Stimulated activated effector memory CD8-positive, alpha-beta T cell treated with anti-CD3 and anti-CD28 coated beads, Interleukin-12 subunit alpha, Interleukin-12 subunit beta, amount 100 ng/mL, for 72 hours (primary cell): ENCODE results near the gene MAP3K7.

Source experiments
- ATAC-seq: fragments of 150-1000 bp; cut with Tn5 transposase; 2 replicates; pipeline ENCODE4 v1.10.0; 2021
- DNase-seq, 2 donors: peaks; one replicate each; pipeline ENCODE4 v3.0.0; 2021 to 2022; ENCODE audit warnings: low spot score in 2 of 2
- H3K27ac Mint-ChIP-seq: one replicate; pipeline ENCODE4 v1.8.0; 2022; ENCODE audit warnings: mild to moderate bottlenecking, mixed read lengths
- H3K36me3 Mint-ChIP-seq: one replicate; pipeline ENCODE4 v1.8.0; 2022; ENCODE audit warnings: mild to moderate bottlenecking, mixed read lengths
- H3K4me1 Mint-ChIP-seq: one replicate; pipeline ENCODE4 v1.8.0; 2022; ENCODE audit warnings: mixed read lengths
- H3K4me3 Mint-ChIP-seq: one replicate; pipeline ENCODE4 v1.8.0; 2022; ENCODE audit warnings: mild to moderate bottlenecking, mixed read lengths
- H3K9me3 Mint-ChIP-seq: one replicate; pipeline ENCODE4 v1.8.0; 2022; ENCODE audit warnings: mixed read lengths

MAP3K7 gene

GRCh38 chr6:90488816-90489215 is 98.1 kb downstream of the MAP3K7 start:
- no peaks in the 10 kb centered on the region for H3K4me1 Mint-ChIP-seq
- ATAC-seq (no peak), DNase-seq (no peak)
- no peak overlapping the region for H3K27ac Mint-ChIP-seq
- no peaks in the 10 kb centered on the region for H3K9me3 Mint-ChIP-seq
- H3K4me3 Mint-ChIP-seq, result no peak overlapping the region
- H3K36me3 Mint-ChIP-seq, result no peaks in the 10 kb centered on the region

GRCh38 chr6:90485635-90486277 is 101.1 kb downstream of the MAP3K7 start:
- Mint-ChIP-seq H3K4me1 (no peaks in the 10 kb centered on the region), H3K9me3 (no peaks in the 10 kb centered on the region), H3K36me3 (no peaks in the 10 kb centered on the region), H3K4me3 (no peak overlapping the region), H3K27ac (no peak overlapping the region)
- ATAC-seq (no peak), DNase-seq (no peak)

DNA sequence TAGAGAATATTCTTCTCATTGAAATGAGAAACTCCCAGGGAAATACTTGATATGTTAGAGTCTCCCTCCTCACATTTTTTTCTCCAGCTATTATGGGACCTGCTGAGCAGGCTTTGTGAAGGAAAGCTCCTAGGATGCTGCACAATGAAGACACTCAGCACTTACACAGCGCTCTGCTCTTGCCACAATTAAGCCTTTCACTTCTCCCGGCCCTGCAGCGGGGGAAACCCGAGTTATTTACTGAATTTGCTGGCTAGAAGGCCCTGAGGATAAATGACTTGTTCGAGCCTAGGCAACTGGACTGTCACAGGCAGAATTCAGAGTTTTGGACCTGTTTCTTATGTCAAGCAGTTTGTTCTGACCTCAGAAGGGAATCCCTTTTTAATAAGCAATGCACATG is 102.0 kb downstream of the MAP3K7 start:
- ATAC-seq (no peak), DNase-seq (no peak)
- Mint-ChIP-seq H3K36me3 (no peaks in the 10 kb centered on the region), H3K9me3 (no peaks in the 10 kb centered on the region), H3K4me1 (no peaks in the 10 kb centered on the region), H3K27ac (no peak overlapping the region), H3K4me3 (no peak overlapping the region)

GRCh38 chr6:90484385-90484784 is 102.5 kb downstream of the MAP3K7 start:
- H3K9me3 Mint-ChIP-seq, result no peaks in the 10 kb centered on the region
- no peak for DNase-seq
- no peak overlapping the region for H3K4me3 Mint-ChIP-seq
- H3K36me3 Mint-ChIP-seq, result no peaks in the 10 kb centered on the region
- ATAC-seq, result no peak
- peaks cover under 1% of the 10 kb centered on the region for H3K4me1 Mint-ChIP-seq
- H3K27ac Mint-ChIP-seq, result no peak overlapping the region

DNA sequence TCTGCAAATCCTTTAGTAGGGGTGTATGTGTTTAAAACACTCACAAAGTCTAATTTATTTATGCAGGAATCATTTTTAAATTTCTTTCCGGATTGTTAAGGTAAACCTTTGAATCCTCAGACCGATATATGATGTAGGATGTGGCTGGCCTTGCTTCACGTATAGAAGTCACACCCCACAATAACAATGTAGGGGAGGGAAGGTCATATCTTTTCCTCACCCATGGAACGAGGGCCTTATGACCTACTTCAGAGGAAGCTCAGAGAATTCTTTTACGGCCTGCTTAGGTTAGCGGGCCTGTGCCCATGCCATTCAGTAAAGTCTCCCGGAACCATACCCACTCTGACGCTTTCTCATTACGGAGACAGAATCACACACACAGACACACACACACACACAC is 102.9 kb downstream of the MAP3K7 start:
- Mint-ChIP-seq H3K27ac (no peak overlapping the region), H3K4me1 (peaks cover 5% of the 10 kb centered on the region), H3K36me3 (no peaks in the 10 kb centered on the region), H3K4me3 (no peak overlapping the region), H3K9me3 (no peaks in the 10 kb centered on the region)
- no peak for ATAC-seq
- no peak for DNase-seq

DNA sequence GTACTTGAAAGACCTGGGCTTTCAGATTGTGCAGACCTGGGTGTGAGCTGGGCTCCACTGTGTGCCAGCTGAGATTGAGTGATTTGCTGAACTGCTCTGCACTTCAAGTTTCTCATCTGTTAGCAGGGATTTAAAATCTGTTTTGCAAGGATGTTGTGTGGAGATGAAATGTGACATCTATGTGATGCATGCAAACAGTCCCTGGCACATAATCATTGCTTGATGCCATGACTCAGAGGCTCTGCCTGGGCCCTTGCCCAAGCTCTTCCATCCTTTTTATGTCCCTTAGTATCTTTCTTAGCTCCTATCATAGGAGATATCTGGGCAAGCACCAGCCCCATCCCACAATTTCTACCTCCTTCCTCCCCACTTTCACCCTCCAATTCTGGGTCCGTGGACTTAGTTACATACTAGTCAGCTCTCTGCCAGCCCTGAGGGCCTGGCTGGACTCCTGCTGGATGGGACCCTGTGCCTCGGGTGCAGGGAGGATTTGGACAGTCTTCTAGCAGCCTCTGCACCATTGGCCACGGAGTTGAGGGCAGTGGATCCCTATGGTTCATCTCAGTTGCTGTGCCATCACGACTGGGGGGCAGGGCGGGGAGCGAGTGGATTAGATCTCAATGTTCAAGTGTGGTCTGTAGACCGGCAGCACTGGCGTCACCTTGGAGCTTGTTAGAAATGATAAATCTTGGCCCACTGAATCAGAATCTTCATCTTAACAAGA is 103.6 kb downstream of the MAP3K7 start:
- Mint-ChIP-seq H3K4me1 (peaks cover 12% of the 10 kb centered on the region), H3K27ac (no peak overlapping the region), H3K36me3 (no peaks in the 10 kb centered on the region), H3K9me3 (no peaks in the 10 kb centered on the region), H3K4me3 (no peak overlapping the region)
- no peak for DNase-seq
- no peak for ATAC-seq

GRCh38 chr6:90480666-90481065 is 106.2 kb downstream of the MAP3K7 start:
- Mint-ChIP-seq H3K9me3 (no peaks in the 10 kb centered on the region), H3K4me3 (no peak overlapping the region), H3K4me1 (peaks cover 20% of the 10 kb centered on the region), H3K27ac (no peak overlapping the region), H3K36me3 (no peaks in the 10 kb centered on the region)
- no peak for ATAC-seq
- no peak for DNase-seq

DNA sequence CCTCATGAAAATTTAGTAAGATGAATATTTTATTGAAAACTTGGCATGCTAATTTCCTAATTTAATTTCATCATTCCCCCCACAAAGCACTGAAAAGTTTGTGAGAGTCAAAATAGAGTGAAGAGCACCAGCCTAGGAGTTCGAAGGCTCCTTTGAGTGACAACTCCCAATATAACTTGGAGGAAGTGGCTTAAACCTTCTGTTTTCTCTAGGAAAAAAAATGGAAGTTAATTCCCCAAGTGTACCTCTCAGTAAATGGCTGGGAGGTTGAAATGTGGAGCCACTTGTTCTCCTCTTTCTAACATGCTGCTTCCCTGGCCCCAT is 107.3 kb downstream of the MAP3K7 start:
- no peak overlapping the region for H3K27ac Mint-ChIP-seq
- H3K4me3 Mint-ChIP-seq, result peak overlapping the region; percentile 25
- DNase-seq (no peak), ATAC-seq (no peak)
- no peaks in the 10 kb centered on the region for H3K36me3 Mint-ChIP-seq
- no peaks in the 10 kb centered on the region for H3K9me3 Mint-ChIP-seq
- peaks cover 27% of the 10 kb centered on the region for H3K4me1 Mint-ChIP-seq

DNA sequence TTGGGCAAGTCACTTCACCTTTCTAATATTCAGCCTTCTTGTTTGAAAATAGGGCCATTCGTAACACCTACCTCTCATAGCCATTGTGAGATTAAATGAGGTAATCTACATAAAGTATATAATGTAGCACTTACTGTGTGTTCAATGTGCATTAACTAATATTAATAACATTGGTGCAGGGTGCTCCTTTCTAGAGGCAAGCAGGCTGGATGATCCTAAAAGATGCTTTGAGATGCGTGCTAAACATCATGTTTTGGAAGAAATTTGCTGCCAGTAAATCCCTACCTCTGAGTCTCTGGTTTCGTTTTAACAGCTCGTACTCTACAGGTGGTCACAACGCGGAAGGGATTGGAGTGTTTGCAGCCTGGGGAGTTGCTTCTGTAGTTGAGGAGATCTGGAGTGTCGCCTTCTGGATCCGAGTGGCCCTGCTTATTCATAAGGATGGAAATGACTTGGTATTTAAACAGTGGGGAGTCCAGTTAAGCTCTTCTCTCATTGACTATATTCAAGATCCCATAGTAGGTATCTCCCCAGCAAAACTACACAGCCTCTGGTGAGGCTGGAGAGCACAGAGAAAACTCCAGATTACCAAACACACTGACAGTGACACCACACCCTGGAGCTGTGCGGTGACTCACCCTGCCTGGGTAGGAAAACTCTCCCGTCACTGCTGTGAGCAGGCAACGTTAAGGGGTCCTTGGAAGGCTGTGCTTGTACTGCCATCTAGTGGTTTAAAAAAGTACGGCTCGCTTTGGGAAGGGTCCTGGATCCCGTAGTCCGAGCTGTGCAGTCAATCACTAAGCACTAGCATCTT is 107.9 kb downstream of the MAP3K7 start:
- ATAC-seq (peak; percentile 96), DNase-seq (peak; percentile 75 to 87)
- Mint-ChIP-seq H3K27ac (no peak overlapping the region), H3K36me3 (peaks cover under 1% of the 10 kb centered on the region), H3K4me3 (peak overlapping the region; percentile 25), H3K9me3 (no peaks in the 10 kb centered on the region), H3K4me1 (peaks cover 33% of the 10 kb centered on the region)

- DNase-seq (no peak), ATAC-seq (no peak)
- no peaks in the 10 kb centered on the region for H3K9me3 Mint-ChIP-seq
- no peak overlapping the region for H3K27ac Mint-ChIP-seq
- H3K36me3 Mint-ChIP-seq, result peaks cover 7% of the 10 kb centered on the region
- H3K4me3 Mint-ChIP-seq, result no peak overlapping the region
- H3K4me1 Mint-ChIP-seq, result peaks cover 40% of the 10 kb centered on the region
Measured at GRCh38 chr6:90478278-90478677, 108.6 kb downstream of the MAP3K7 start.

DNA sequence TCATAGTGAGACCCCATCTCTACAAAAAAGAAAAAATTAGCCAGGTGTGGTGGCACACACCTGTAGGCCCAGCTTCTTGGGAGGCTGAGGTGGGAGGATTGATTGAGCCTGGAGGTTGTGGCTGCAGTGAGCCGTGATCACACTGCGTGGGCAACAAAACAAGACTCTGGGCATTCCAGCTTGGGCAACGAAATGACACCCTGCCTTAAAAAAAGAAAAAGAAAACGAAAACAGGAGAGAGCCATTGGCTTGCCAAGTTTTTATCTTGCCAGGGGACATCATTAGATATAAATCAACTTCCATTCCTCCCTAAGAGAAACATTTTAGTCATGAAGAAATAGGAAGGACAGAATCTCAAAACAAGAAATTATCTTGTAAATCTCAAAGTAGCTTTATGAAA is 109.5 kb downstream of the MAP3K7 start:
- H3K4me1 Mint-ChIP-seq, result peaks cover 49% of the 10 kb centered on the region
- ATAC-seq (no peak), DNase-seq (no peak)
- no peaks in the 10 kb centered on the region for H3K9me3 Mint-ChIP-seq
- H3K27ac Mint-ChIP-seq, result no peak overlapping the region
- H3K36me3 Mint-ChIP-seq, result peaks cover 7% of the 10 kb centered on the region
- H3K4me3 Mint-ChIP-seq, result no peak overlapping the region

GRCh38 chr6:90472716-90473115 is 114.2 kb downstream of the MAP3K7 start:
- peak overlapping the region; percentile 38 for H3K4me3 Mint-ChIP-seq
- H3K4me1 Mint-ChIP-seq, result peaks cover 53% of the 10 kb centered on the region

DNA sequence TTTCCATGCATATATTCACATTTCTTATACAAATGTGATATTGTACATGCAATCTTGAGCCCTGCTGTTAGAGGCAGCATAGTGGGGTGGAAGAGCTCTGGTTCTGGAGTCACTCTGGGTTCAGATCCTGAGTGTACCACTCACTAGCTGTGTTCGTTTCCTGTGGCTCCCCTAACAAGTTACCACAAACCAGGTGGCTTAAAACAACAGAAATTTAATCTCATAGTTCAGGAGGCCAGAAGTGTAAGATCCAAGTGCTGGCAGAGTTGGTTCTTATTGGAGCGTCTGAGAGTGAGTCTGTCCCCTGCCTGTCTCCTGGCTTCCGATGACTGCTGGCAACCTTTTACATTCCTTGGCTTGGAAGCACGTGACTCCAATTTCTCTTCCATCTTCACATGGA is 115.6 kb downstream of the MAP3K7 start:
- H3K4me3 Mint-ChIP-seq, result no peak overlapping the region
- H3K4me1 Mint-ChIP-seq, result peaks cover 61% of the 10 kb centered on the region
- ATAC-seq, result no peak
- H3K9me3 Mint-ChIP-seq, result no peaks in the 10 kb centered on the region
- no peak for DNase-seq
- peaks cover 13% of the 10 kb centered on the region for H3K36me3 Mint-ChIP-seq
- no peak overlapping the region for H3K27ac Mint-ChIP-seq

More at GRCh38 chr6:90472716-90473115, 114.2 kb downstream of the MAP3K7 start:
- ATAC-seq (no peak), DNase-seq (no peak)
- peak overlapping the region; percentile 80 for H3K27ac Mint-ChIP-seq
- peaks cover 13% of the 10 kb centered on the region for H3K36me3 Mint-ChIP-seq
- H3K9me3 Mint-ChIP-seq, result no peaks in the 10 kb centered on the region

DNA sequence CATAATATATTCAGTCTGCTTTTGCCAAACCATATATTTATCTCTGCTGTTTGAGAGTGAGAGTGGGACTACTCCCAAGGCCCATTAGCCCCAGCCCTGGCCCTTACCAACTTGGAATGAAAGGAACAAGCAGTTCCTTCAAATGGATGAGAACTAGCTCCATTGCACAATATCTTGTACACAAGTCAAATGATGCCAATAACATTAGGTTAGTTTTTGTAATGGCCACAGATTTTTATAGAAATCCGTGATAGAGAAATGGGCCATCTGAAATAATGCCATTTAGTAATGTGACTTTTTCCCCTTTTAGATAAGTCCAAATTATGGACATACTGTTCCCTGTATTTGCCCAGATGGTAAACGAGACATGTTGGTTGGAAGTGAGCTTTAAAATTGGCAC is 117.0 kb downstream of the MAP3K7 start:
- H3K36me3 Mint-ChIP-seq, result peaks cover 13% of the 10 kb centered on the region
- H3K4me3 Mint-ChIP-seq, result no peak overlapping the region

GRCh38 chr6:90468859-90469258 is 118.0 kb downstream of the MAP3K7 start:
- Mint-ChIP-seq H3K9me3 (no peaks in the 10 kb centered on the region), H3K4me3 (no peak overlapping the region), H3K27ac (no peak overlapping the region), H3K36me3 (peaks cover 11% of the 10 kb centered on the region), H3K4me1 (peaks cover 60% of the 10 kb centered on the region)
- ATAC-seq, result no peak
- no peak for DNase-seq

More for the DNA sequence above, 117.0 kb downstream of the MAP3K7 start:
- DNase-seq, result no peak
- Mint-ChIP-seq H3K9me3 (no peaks in the 10 kb centered on the region), H3K4me1 (peaks cover 63% of the 10 kb centered on the region), H3K27ac (no peak overlapping the region)
- no peak for ATAC-seq

DNA sequence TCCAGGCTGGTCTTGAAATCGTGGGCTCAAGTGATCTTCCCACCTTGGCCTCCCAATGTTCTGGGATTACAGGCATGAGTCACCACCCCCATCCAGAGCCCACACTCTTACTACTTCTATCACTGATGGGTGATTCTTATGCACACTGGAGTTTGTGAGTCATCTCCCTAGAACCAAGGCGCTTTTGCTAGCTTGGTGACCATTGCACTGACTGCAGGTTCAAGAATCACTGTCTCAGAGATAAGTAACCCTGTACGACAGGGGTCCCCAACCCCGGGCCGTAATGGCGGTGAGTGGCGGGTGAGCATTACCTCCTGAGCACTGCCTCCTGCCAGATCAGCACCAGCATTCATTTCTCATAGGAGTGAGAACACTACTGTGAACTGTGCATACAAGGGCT is 118.8 kb downstream of the MAP3K7 start:
- DNase-seq, result no peak
- Mint-ChIP-seq H3K4me1 (peaks cover 60% of the 10 kb centered on the region), H3K4me3 (no peak overlapping the region), H3K36me3 (peaks cover 5% of the 10 kb centered on the region), H3K27ac (no peak overlapping the region), H3K9me3 (no peaks in the 10 kb centered on the region)
- peak; percentile 76 for ATAC-seq
